Stimulated activated CD8-positive, alpha-beta memory T cell treated with anti-CD3 and anti-CD28 coated beads, Interleukin-7, amount 100 ng/mL, for 1 hour (primary cell): Measurements from ENCODE around the gene SLC35F1.

Experiments
- DNase-seq, 2 donors: peaks; one replicate each; pipeline ENCODE4 v3.0.0-alpha.2; 2020; ENCODE audit warnings: low read depth in 2 of 2

SLC35F1 gene

DNA sequence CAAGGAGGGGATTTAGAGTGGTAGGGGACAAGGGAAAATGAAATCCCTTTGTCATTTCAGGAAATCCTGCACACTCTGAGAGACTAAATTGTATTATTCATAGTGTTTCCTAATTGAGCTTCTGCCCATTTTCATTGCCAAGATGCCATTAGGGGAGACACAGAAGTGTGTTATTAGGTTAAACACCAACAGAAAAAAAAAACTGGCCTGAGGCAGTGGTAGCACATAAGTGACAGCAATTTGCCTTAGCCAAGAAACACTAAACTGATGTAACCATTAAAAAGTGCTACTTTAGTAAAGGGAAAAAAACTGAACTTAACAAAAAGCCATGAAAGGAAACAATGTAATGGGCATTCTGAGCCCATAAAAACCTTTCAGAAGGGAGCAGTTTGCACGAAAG, 370.6 kb downstream of the SLC35F1 start:
- no peak for DNase-seq

DNA sequence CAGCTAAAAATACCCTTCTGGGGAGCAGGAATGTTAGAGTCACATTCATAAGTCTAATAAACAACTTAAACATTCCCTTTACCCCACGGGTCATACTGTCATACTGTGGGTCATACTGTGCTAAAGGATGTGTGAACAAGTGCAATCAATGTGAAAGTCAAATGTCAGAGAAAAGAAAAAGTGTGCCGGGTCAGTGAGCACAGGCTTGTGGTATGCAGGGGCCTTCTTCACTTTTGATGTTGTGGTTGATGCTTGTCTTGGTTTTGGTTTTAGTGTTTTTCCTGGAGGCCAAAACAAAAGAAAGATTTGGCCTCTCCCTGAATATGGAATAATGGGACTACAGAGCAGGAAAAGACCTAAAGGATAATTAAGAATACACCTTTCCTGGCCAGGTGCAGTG, 373.1 kb downstream of the SLC35F1 start:
- no peak for DNase-seq

DNA sequence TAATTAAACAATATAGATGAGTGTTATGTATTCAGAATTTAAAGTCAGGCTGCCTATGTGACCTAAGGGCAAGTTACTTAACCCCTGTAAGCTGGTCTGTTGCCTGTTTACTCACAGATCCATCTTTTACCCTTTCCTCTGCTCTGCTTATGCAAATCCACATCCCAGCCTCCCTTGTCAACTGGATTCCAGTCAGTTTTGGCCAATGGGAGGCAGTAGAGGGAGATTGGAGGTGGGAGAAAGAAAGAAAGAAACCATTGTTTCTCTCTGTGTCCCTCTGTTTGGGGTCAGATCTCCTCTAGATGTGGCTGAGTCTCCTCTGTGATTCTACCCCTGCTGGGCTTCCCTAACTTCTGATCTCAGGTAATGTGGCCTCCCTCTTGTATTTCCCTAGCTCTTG, 374.2 kb downstream of the SLC35F1 start:
- DNase-seq = no peak

DNA sequence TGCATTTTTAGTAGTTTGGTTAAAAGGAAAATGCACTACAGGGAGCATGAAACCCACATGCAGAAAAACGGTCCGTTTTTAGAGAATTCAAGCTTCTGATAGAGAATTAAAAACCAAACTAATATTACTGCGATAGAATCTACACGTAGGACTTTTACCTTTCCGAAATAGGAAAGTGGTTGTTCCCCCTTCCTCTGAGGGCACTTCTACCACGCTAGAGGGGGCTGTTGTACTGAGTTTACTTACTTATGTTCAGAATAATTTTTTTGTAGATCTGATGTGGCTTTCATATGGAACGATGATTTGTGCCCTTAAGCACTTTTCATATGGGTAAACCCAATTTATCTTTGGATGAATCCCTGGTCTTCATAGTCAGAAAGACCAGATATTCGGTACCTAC, 376.7 kb downstream of the SLC35F1 start:
- peak in 1 of 2 donors; percentile 2 for DNase-seq

DNA sequence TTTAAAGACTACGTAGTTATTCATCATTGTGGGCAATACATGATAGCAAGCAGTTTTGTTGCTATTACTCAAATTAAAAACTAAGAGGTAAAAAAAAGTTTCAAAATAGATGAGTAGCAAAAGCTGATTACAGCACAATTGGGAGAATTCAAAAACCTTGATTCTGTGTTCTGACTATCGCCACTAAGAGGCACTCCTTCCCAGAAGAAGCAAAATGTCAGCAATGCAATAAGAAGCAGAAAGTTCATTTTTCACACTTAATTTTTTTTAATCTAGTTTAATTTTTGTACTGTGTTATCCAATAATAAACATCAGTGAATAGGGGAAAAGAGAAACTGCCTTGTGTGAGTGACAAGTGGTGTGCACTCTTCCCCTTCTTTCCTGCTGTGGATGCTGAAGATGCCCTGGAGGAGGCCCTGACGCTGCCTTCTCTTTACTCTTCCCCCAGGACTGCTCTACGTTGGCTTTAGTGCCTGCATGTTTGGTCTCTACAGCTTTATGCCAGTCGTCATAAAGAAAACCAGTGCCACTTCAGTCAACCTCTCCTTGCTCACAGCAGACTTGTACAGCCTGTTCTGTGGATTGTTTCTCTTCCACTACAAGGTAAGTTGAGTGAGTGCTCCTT, 377.8 kb downstream of the SLC35F1 start:
- no peak for DNase-seq

DNA sequence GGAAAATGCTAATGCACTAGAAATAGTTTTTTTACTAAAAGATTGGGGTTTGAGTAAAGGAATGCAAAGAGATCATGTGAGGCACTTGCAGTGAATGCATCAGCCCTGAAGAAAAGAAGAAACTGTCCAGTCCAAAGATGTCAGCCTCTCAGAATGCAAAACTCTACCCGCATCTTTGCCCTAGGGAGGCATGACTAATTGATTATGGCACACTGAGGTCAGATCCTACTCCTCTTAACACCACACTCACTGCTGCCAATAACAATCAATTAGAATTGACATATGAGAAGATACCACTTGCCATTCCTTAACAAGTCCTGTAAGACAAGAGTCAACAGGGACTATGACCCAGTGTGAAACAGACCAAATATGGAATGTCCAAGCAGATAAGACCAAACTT, 378.7 kb downstream of the SLC35F1 start:
- no peak for DNase-seq

DNA sequence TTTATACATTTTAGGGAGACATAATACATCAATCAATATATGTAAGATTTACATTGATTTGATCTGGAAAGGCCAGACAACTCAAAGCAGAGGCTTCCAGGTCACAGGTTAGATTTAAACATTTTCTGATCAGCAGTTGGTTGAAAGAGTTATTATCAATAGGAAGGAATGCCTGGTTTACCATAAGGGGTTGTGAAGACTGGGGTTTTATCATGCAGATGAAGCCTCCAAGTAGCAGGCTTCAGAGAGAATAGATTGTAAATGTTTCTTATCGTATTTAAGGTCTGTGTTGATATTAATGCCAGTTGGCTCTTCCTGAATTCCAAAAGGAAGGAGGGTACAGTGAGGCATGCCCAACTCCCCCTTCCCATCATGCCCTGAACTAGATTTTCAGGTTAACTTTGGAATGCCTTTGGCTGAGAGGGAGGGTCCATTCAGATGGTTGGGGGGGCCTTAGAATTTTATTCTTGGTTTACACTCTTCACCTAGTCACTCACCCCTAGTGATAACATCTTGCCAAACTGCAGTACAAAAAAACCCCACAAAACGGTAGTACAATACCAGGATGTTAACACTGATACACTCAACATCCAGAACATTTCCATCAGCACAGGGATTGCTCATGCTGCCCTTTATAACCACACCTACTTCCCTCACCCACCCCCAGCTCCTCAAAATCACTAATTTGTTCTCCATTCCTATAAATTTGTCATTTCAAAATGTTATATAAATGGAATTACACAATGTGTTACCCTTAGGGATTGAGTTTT, 381.5 kb downstream of the SLC35F1 start:
- DNase-seq = no peak

DNA sequence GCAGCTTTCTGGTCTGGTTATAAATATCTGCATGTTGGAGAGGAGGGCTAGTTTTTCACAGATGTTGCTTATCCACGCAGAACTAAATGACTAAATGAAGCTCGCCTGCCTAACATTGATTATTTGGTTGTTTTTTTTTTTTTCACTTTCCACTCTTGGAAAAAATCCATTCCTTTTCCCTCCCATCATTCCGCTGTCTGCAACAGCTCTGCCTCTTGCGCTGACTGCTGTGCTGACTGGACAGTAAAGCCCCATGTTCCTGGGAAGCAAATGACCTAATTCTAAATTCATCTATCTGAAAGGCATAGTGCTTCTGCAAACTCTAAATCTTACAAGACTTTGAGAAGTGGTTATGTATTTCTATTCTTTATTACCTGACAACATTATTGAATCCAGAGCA, 385.5 kb downstream of the SLC35F1 start:
- no peak for DNase-seq

DNA sequence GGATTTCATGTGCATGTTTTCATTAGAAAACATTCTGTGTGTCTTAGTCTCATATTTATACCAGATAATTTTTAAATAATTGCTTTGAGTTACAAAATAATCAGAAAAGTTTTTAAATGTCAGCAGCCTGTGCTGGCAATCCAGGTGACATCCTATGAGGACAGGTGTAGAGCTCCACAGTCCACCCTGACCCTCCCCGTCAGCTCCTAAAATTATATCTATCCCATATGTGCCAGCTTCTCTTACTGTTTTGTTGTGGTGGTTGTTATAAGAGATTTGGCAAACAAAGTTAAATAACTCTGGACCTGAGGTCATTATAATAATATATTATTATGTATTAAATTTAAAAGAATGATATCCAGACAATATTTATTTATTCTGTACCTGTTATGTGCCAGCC, 387.8 kb downstream of the SLC35F1 start:
- DNase-seq = no peak

DNA sequence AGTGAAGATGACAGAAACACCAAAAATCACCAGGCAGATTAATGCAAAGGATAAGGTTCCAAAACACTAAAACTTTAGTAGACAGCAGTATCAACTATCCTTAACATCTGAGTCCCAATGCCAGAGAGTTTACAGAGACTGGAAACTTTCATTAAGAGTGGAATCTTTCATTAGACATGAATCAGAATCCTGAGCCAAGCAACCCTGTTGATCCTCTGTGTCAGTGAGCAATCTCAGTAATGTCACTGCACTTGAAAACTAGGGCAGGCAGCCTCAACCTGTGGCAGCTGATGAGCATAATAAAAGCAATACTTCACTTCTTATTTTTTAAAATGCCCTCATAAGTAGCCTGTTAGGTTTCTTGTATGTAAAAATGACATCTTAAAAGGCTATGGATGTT, 388.3 kb downstream of the SLC35F1 start:
- no peak for DNase-seq

DNA sequence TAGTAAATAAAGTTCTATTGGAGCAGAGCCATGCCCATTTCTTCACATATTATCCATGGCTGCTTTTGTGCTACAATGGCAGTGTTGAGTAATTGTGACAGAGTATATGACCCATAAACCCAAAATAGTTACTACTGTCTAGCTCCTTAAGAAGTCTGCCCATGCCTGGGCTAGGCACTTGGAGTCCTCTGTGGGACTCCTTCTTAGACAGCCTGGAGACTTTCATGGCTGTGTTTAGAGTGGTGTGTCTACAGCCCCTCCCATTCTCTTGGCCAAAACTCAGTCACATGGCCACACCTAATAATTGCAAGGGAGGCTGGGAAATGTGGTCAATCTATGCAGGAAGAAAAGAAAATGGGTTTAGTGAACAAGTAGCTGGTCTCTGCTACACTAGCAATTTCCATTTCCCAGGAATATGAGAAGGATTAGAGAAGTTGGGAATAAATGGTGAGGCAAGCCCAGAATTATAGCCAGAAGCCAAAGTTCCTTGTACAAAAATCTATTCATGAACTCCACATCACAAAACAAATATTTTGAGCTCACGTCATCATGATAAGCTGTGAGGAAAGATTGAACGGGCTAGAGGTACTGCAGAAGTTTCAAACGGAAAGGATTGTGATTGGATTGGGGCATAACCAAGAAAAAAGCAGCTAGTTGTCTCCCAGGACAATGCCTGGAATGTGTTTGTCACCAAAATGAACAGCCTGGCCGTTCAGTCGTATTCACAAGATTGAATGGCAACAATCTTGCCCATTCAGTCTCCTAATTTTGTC, 389.3 kb downstream of the SLC35F1 start:
- DNase-seq = no peak

DNA sequence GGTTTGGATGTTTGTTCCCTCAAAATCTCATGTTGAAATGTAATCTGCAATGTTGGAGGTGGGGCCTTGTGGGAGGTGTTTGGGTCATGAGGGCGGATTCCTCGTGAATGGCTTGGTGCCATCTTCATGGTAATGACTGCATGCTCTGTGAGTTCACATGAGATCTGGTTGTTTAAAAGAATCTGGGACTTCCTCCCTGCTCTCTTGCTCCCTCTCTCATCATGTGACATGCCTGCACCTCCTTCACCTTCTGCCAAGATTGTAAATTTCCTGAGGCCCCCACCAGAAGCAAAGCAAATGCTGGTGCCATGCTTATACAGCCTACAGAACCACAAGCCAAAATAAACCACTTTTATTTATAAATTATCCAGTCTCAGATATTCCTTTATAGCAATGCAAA, 390.8 kb downstream of the SLC35F1 start:
- no peak for DNase-seq

DNA sequence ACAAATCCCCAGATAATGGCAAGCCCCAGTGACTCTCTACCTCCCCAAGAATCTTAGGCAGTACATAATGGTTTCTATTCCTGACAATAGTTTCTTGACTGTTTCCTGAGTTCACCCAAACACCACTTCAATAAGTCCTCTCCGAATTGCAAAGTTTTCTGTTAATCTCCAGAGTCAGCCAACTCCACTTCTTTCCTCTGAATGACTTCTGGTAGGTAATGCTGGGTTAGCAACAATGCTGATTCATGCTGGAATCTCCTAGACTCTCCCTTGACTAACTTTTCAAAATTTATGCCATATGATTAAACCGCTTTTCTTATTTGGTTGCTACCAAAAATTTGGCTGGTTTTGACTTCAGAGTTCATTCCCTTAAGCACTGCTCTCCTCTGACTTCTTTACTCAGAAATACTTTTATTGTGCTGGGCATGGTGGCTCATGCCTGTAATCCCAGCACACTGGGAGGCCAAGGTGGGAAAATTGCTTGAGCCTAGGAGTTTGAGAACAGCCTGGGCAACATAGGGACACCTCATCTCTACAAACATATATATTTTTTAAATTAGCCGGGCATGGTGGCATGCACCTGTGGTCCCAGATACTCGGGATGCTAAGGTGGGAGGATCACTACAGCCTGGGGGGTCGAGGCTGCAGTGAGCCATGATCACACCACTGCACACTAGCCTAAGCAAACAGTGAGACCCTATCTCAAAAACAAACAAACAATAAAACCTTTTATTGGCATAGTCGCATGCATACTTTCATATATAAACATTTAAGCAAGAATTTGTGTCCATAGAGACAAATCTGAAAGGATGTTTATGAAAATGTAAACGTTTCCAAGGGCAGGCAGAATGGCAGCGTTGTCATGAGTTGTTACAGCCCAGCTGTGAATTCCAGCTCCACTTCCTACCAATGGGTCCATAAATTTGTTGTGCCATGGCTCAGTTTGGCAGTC, 391.7 kb downstream of the SLC35F1 start:
- DNase-seq = no peak

DNA sequence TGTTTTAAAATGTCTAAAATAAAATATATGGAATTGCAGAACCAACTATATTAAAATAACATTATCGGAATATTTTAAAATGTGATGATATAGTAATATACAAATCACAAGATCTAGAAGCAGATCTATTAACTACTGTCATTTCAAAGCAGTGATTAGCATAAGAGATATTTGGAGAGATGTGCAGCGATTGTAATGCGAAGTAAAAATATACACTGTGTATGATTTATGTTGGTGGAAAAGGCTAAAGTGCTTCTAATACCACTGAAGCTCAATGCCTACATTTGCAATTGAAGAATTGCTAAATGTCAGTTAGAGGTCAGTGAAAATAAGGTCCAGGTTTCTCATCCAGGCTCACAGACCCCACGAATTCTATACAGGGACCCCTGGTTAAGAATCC, 392.4 kb downstream of the SLC35F1 start:
- no peak for DNase-seq

DNA sequence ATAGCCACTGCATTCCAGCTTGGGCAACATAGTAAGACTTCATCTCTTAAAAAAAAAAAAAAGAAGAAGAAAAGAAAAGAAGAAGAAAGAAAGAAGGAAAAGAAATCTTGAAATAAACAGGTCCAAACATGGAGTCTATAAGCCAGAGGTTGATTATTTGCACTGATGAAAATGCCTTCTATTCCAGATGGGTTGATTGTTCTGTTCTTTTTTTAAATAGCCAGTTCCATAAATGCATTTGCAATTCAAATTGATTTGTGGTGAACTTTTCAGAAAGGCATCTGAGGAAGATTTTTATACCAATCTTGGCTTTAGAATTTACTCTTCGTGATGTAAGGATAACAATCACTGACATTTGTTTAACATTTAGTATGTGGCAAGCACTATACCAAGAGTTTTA, 397.3 kb downstream of the SLC35F1 start:
- no peak for DNase-seq

DNA sequence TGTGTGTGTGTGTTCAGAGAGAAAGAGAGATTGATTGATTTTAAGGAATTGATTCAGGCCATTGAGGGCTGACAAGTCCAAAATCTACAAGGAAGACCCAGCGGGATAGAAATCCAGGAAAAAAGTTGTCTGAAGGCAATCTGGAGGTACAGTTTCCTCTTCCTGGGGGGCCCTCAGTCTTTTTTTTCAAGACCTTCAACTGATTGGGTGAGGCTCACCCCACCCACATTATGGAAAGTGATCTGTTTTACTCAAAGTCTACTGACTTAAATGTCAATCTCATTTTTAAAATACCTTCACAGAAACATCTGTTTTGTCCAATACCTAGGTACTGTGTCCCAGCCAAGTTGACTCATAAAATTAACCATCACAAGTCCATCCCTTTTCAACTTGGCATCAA, 398.0 kb downstream of the SLC35F1 start:
- DNase-seq = no peak

DNA sequence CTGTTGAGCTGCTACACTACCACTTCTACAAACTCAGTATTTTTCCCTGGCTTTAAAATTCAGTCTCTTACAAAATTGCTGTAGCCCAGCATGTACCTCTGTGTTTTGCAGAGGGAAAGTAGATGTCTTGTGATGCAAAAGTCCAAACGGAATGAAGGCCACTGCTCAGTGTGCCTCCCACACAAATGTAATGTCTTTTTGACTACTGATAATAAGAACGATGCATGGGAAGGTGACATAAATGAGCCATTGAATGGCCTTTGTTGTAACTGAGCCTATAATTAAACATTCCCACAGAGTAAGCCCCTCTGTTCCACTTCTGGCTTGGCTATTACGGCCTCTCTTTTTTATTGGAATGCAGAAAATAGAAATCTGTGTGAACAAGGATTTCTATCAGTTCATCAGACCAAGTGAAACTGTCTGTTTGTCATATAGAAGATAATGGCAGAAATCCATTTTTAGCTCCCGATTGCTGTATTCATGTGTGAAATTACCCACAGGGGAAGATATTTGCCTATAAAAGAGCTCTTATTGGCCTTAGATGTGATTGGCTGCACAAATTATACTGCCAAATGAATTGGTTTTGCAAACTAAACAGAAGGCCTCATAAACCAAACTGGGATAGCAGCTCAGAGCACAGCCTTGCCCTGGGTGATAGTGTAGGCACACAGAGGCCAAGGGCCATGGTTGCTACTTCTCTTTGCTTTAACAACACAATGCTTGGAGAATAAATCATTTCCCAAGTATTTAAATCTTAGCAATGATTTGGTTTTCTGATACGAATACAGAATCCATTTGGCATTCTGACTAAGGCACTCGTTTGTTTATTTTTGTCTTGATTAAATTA, 399.6 kb downstream of the SLC35F1 start:
- no peak for DNase-seq

DNA sequence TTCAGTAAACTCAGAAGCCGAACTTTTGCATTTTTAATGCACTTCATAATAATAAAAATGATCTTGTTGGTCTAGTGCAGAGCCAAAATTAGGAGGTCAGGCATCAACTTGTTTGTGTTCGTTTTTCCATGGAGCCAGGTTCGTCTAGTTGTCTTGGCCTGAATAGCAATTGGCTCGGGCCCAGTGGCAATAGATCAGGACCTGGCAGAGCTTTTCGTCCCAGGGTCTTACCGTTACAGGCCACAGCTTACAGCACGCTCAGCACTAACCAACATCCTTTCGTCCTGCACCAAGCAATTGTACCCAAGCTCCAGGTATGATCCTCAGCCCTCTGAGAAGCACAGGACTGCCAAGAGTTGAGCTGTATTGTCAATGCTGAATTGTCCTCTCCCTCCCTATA, 400.5 kb downstream of the SLC35F1 start:
- no peak for DNase-seq

DNA sequence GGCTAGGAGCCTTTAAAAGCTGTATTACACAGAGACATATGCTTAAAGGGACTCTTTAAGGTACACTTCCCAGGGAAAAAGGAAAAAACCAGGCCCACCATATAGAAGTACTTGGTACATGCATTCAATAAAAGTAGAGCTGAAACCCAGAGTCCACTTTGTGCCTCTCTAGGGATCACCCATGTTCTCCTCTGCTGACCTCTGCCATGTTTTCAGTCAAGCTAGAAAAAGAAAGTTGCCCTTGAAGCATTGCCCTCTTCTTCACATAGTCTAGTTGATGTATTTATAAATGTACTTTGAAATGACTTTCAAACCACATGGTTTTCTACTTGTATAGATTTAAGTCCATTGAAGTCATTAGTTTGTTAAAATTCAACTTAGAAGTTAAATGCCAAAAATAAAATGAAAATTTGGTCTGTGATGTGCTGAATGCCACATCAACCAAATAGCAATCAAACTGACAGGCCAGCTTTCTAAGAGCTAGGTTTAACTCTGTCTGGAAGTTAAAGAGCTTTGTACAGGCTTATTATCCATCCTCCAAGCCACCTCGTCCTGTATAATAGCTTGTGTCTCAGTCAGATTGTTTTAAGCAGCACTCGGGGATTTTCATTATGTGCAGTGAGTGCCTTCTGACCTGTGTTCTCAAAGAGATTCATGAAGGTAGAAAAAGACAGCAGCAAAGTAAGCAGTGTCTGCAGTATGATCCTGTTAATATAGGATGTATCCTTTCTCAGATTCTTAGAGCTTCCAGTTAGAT, 402.5 kb downstream of the SLC35F1 start:
- no peak for DNase-seq

DNA sequence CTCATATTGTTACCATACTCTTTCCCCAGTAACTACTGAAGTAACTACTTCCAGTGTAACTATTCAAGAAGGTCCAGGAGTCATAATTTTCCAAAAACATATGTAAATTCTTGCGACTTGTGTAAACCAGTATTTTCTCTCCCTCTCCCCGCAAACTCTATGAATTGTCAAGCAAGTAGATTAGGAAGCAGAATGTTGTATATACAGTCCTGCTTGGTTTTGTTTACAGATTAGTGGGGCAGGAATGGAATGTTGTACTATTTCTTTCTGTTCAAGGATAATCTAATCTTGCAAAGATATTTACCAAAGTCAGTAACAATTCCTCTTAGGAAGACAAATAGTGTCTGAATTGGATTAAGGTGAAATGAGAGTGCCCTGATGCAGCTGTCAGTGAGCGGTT, 406.1 kb downstream of the SLC35F1 start:
- no peak for DNase-seq
